ENCODE results near the gene KIR3DL2.
"Not testable (repeated sequence)": the region's sequence is repeated elsewhere in the genome, so short reads cannot be mapped to it uniquely, and the experiment has no call there.

Gene KIR3DL2

GRCh38 chr19:54873990-54874389, 23.7 kb downstream of the KIR3DL2 start, which contains the start of gene FCAR:
FCAR (plus strand) TSS chr19:54874235; CDS start chr19:54874290, 55 bp downstream.
- no peak for DNase-seq

GRCh38 chr19:54875506-54875905, 25.3 kb downstream of the KIR3DL2 start:
- DNase-seq = no peak

GRCh38 chr19:54877471-54877870, 27.2 kb downstream of the KIR3DL2 start:
- DNase-seq = no peak

- DNase-seq = no peak
Measured at GRCh38 chr19:54881884-54882283, 31.6 kb downstream of the KIR3DL2 start.

GRCh38 chr19:54882758-54883157, 32.5 kb downstream of the KIR3DL2 start:
- DNase-seq = no peak

GRCh38 chr19:54883228-54883627, 33.0 kb downstream of the KIR3DL2 start:
- no peak for DNase-seq

- DNase-seq = no peak
Measured at GRCh38 chr19:54888239-54888638, 38.0 kb downstream of the KIR3DL2 start.

GRCh38 chr19:54889566-54889965, 39.3 kb downstream of the KIR3DL2 start:
- DNase-seq = no peak

- DNase-seq = no peak
Measured at GRCh38 chr19:54893406-54893805, 43.2 kb downstream of the KIR3DL2 start.

- not testable (repeated sequence) for DNase-seq
Measured at GRCh38 chr19:54894106-54894505, 43.9 kb downstream of the KIR3DL2 start.

GRCh38 chr19:54896036-54896435, 45.8 kb downstream of the KIR3DL2 start:
- DNase-seq = no peak

GRCh38 chr19:54898685-54899084, 48.4 kb downstream of the KIR3DL2 start:
- not testable (repeated sequence) for DNase-seq

GRCh38 chr19:54899646-54900045, 49.4 kb downstream of the KIR3DL2 start:
- DNase-seq = not testable (repeated sequence)

- DNase-seq = not testable (repeated sequence)
Measured at GRCh38 chr19:54901153-54901552, 50.9 kb downstream of the KIR3DL2 start.

- no peak for DNase-seq
Measured at GRCh38 chr19:54902061-54902460, 51.8 kb downstream of the KIR3DL2 start.

GRCh38 chr19:54903303-54903702, 53.1 kb downstream of the KIR3DL2 start:
- DNase-seq = no peak

GRCh38 chr19:54904261-54904660, 54.0 kb downstream of the KIR3DL2 start:
- DNase-seq = not testable (repeated sequence)

GRCh38 chr19:54905421-54905802, 55.2 kb downstream of the KIR3DL2 start:
- no peak for DNase-seq

GRCh38 chr19:54905803-54906511, 55.7 kb downstream of the KIR3DL2 start, which contains the start of gene NCR1:
NCR1 (plus strand) TSS chr19:54906148; CDS start chr19:54906188, 40 bp downstream.
- DNase-seq = no peak

GRCh38 chr19:54906819-54907218, 56.6 kb downstream of the KIR3DL2 start:
- DNase-seq = no peak

- not testable (repeated sequence) for DNase-seq
Measured at GRCh38 chr19:54907899-54908298, 57.7 kb downstream of the KIR3DL2 start.
